Panc1 (cell line): ENCODE results near the gene MCM6. TPM values are rescaled to one million over a fixed set of nuclear protein-coding genes. Genes with fewer than 3 reads are reported as not detected.

Source experiments
- ATAC-seq: fragments of 200-7000 bp; cut with Tn5 transposase; 2 replicates; pipeline ENCODE4 v1.9.1; 2020; ENCODE audit warnings: mild to moderate bottlenecking, moderate library complexity
- Bru-seq: library from RNA; stranded (reverse); fragments of 400-500 nt; gene quantifications from one replicate; lab custom pipeline; 2021; lab: Mats Ljungman, UMichigan
- BruChase-seq, 2 experiments: library from RNA; stranded (reverse); fragments of 400-500 nt; gene quantifications; one replicate each; lab custom pipeline; 2021; lab: Mats Ljungman, UMichigan
- BruUV-seq: library from RNA; stranded (reverse); fragments of 400-500 nt; replicated peaks from 2 replicates; lab custom pipeline; 2021; lab: Mats Ljungman, UMichigan
- CTCF ChIA-PET: fragments of 300-600 bp; sonication (Branson Sonifier 250); formaldehyde crosslinking; loops from one replicate; lab custom pipeline; 2022; ENCODE audit warnings: antibody characterized with exemption; lab: Charles Lee
- POLR2A ChIA-PET: fragments of 300-600 bp; sonication (Branson Sonifier 250); formaldehyde crosslinking; loops from one replicate; lab custom pipeline; 2022; ENCODE audit warnings: antibody characterized with exemption; lab: Charles Lee
- DNase-seq: peaks from one replicate; pipeline ENCODE4 v3.0.0-alpha.2; 2010; ENCODE audit warnings: low read depth, low spot score
- H3K27ac ChIP-seq: 2 replicates; pipeline ENCODE4 v1.5.1; 2011; ENCODE audit warnings: mild to moderate bottlenecking, low read length, inconsistent platforms
- H3K27me3 ChIP-seq: fragments of 200-500 bp; sonication (Bioruptor generic); 2 replicates; pipeline ENCODE4 v1.6.0; 2014; ENCODE audit warnings: low read length, inconsistent platforms; ENCODE audit not compliant: control insufficient read depth, insufficient read depth
- H3K36me3 ChIP-seq: fragments of 200-500 bp; sonication (Bioruptor generic); 2 replicates; pipeline ENCODE4 v1.5.1; 2014; ENCODE audit warnings: inconsistent platforms, mild to moderate bottlenecking, low read length, moderate library complexity; ENCODE audit not compliant: control insufficient read depth, insufficient read depth
- H3K4me1 ChIP-seq: 2 replicates; pipeline ENCODE4 v1.5.1; 2011; ENCODE audit warnings: inconsistent platforms, mild to moderate bottlenecking, low read length, moderate library complexity; ENCODE audit not compliant: control insufficient read depth, insufficient read depth
- H3K4me3 ChIP-seq, 2 experiments: 2 replicates each; pipeline ENCODE4 v1.5.1; 2011 to 2012; ENCODE audit warnings: low read depth in 2 of 2, low read length in 2 of 2, mild to moderate bottlenecking in 2 of 2, inconsistent platforms in 1 of 2, moderate library complexity in 1 of 2
- H3K9me3 ChIP-seq: fragments of 200-500 bp; sonication (Bioruptor generic); 2 replicates; pipeline ENCODE4 v1.5.1; 2014; ENCODE audit warnings: low read depth, mild to moderate bottlenecking, inconsistent platforms, low read length, moderate library complexity; ENCODE audit not compliant: control insufficient read depth, insufficient read depth
- POLR2AphosphoS5 ChIP-seq: IDR thresholded peaks from 2 replicates; pipeline ENCODE4 v1.6.1; 2012; ENCODE audit warnings: mild to moderate bottlenecking, low read depth, low read length, moderate library complexity
- SIN3A ChIP-seq: IDR thresholded peaks from 2 replicates; pipeline ENCODE4 v1.6.1; 2012; ENCODE audit warnings: low read depth, mild to moderate bottlenecking, low read length, moderate library complexity, borderline replicate concordance; ENCODE audit not compliant: insufficient read depth
- TCF7L2 ChIP-seq: IDR thresholded peaks from 2 replicates; pipeline ENCODE4 v1.6.1; 2011; ENCODE audit warnings: mild to moderate bottlenecking, low read depth, low read length, inconsistent platforms
- in situ Hi-C: cut with HindIII; loops from 2 replicates; pipeline ENCODE4 v1.10.0; 2016; ENCODE audit warnings: low sequenced_read_pairs, low pct_unique_long_range_greater_than_20kb
- intact Hi-C: fragments of 100-400 bp; cut with micrococcal nuclease; formaldehyde crosslinking; loops from one replicate; pipeline ENCODE4 v1.10.0; 2022; ENCODE audit not compliant: unreplicated experiment
- long read RNA-seq: library from polyadenylated mRNA; unstranded; transcript quantifications from one replicate; pipeline ENCODE4 v2.0.0, GENCODE V29; 2021; ENCODE audit not compliant: unreplicated experiment
- polyA plus RNA-seq: library from polyadenylated mRNA; unstranded; fragments of >200 nt; gene quantifications from one replicate; pipeline ENCODE4 v1.2.1, GENCODE V29; 2012; ENCODE audit warnings: missing spikeins; ENCODE audit not compliant: insufficient read length
- total RNA-seq: library from RNA; stranded (reverse); gene quantifications from one replicate; pipeline ENCODE4 v1.2.1, GENCODE V29; 2021; ENCODE audit not compliant: unreplicated experiment
- TF ChIP-seq, protein P1 (sequence below), 2 experiments: IDR thresholded peaks; 2 replicates each; pipeline ENCODE4 v1.6.1; 2011 to 2012; ENCODE audit warnings: low read depth in 2 of 2, control low read depth in 1 of 2, low read length in 1 of 2, mild to moderate bottlenecking in 1 of 2, moderate library complexity in 1 of 2; ENCODE audit not compliant: insufficient read depth in 1 of 2
- TF ChIP-seq, protein P2 (sequence below): fragments of 450-650 bp; IDR thresholded peaks from 2 replicates; pipeline ENCODE4 v1.5.1; 2017; ENCODE audit warnings: mild to moderate bottlenecking

MCM6 gene
- total RNA-seq (54.3 TPM), Bru-seq, nascent RNA (percentile 86 among the genes with signal in this experiment), BruChase-seq, experiment 1, labeled RNA remaining after a 2-hour chase (percentile 79 among the genes with signal in this experiment), BruChase-seq, experiment 2, labeled RNA remaining after a 6-hour chase (percentile 90 among the genes with signal in this experiment)
- 31.8 TPM for polyA plus RNA-seq
- long read RNA-seq, transcript MCM6-201 (17 exons, 3,736 nt), result major isoform, 235 of 273 reads
- long read RNA-seq, partial matches to known transcripts, result 20 of 273 reads
- long read RNA-seq, other reads (novel, unspliced or antisense), result 18 of 273 reads

DNA sequence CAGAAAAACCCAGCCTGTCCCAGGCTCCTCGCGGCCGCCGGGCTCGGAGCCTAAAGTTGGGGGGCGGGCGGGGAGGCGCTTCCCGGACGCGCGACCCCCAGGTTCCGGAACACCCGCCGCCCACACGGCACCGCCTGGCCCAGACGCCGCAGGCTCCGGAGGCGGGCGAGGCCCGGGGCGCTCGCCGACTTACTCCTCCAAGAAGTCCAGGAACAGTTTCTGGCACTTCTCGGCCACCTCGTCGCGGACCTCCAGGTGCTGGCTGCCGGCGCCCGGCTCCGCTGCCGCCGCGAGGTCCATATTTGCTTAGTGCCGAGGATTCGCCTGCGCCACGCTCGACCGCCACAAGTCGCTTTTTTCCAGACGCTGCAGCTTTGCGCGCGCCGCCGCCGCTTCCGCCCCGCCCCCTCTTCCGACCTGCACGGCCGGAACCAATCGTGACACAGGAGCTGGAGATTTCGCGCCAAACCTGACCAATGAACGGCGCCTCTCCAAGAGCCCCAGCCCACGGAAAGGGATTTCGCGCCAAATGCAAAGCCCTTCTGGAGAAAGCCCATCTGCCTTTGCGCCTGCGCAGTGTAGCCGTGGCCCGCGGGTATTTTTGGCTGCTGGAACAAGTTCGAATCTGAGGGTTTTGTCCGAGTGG is at the start of gene MCM6:
Gene MCM6 (minus strand): TSS at position 378 of the 646 bp plus-strand sequence. CDS start 78 bp downstream, at position 300.
- intact Hi-C loops, result no loop called here
- POLR2A ChIA-PET, result interaction anchor here (0.7 to 1.1 kb wide), 4 partner anchors 9 to 110 kb away, joined by 3 to 10 read pairs (median 5); no protein-coding TSS in a partner anchor
- Histone ChIP-seq H3K36me3 (no peaks in the 10 kb centered on the region; the same call in 1 of the 2 replicates), H3K4me3 (peak within 1 kb of the TSS; percentile 68 to 78), H3K4me1 (peaks cover 9% of the 10 kb centered on the region; the same call in 1 of the 2 replicates), H3K27ac (peak within 1 kb of the TSS; percentile 72), H3K27me3 (no peaks in the 10 kb centered on the region), H3K9me3 (no peaks in the 10 kb centered on the region)
- DNase-seq, result peak; percentile 93
- BruUV-seq, result no TSS peak
- CTCF ChIA-PET, result interaction anchor here (0.7 kb wide), 1 partner anchor 25 kb away, joined by 4 read pairs; no protein-coding TSS in a partner anchor
- TF ChIP-seq, protein P1, sequence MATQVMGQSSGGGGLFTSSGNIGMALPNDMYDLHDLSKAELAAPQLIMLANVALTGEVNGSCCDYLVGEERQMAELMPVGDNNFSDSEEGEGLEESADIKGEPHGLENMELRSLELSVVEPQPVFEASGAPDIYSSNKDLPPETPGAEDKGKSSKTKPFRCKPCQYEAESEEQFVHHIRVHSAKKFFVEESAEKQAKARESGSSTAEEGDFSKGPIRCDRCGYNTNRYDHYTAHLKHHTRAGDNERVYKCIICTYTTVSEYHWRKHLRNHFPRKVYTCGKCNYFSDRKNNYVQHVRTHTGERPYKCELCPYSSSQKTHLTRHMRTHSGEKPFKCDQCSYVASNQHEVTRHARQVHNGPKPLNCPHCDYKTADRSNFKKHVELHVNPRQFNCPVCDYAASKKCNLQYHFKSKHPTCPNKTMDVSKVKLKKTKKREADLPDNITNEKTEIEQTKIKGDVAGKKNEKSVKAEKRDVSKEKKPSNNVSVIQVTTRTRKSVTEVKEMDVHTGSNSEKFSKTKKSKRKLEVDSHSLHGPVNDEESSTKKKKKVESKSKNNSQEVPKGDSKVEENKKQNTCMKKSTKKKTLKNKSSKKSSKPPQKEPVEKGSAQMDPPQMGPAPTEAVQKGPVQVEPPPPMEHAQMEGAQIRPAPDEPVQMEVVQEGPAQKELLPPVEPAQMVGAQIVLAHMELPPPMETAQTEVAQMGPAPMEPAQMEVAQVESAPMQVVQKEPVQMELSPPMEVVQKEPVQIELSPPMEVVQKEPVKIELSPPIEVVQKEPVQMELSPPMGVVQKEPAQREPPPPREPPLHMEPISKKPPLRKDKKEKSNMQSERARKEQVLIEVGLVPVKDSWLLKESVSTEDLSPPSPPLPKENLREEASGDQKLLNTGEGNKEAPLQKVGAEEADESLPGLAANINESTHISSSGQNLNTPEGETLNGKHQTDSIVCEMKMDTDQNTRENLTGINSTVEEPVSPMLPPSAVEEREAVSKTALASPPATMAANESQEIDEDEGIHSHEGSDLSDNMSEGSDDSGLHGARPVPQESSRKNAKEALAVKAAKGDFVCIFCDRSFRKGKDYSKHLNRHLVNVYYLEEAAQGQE (IDR thresholded peaks at IDR 0.05; ENCODE audit: insufficient read depth in 1 of 2, low read depth in 2 of 2, low read length in 1 of 2), result no peak
- TF ChIP-seq POLR2AphosphoS5 (peak; percentile 43; the same call in 1 of the 2 replicates), SIN3A (0 out of 2 replicates have a peak, but pooled peaks have one; percentile 36), TCF7L2 (0 out of 2 replicates have a peak, but pooled peaks have one; percentile 36)
- TF ChIP-seq, protein P2, sequence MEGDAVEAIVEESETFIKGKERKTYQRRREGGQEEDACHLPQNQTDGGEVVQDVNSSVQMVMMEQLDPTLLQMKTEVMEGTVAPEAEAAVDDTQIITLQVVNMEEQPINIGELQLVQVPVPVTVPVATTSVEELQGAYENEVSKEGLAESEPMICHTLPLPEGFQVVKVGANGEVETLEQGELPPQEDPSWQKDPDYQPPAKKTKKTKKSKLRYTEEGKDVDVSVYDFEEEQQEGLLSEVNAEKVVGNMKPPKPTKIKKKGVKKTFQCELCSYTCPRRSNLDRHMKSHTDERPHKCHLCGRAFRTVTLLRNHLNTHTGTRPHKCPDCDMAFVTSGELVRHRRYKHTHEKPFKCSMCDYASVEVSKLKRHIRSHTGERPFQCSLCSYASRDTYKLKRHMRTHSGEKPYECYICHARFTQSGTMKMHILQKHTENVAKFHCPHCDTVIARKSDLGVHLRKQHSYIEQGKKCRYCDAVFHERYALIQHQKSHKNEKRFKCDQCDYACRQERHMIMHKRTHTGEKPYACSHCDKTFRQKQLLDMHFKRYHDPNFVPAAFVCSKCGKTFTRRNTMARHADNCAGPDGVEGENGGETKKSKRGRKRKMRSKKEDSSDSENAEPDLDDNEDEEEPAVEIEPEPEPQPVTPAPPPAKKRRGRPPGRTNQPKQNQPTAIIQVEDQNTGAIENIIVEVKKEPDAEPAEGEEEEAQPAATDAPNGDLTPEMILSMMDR, result no peak
- in situ Hi-C loops, result no loop called here
- peak; percentile 98 for ATAC-seq

DNA sequence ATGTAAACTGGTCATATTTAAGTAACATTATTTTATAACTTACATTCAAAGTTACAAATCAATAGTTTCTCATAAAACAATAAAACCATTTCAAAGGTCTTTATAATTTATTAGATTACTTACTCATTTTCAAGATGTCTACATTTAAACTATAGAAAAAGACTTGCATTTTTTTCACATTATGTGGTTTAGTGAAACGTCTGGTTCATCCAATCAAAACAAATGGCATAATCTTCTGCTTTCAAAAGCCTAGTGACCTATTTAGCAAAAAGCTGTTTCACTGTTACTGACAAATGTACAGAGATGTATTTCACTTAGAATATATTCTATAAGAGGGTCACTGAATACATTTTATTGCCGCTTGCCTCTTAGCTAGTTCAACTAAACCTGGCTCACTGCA is 49.3 kb upstream of the MCM6 start:
- ChIA-PET POLR2A (interaction anchor here (0.5 kb wide), 1 partner anchor 281 kb away, joined by 3 read pairs; no protein-coding TSS in a partner anchor), CTCF (no interaction called here)
- Histone ChIP-seq H3K4me1 (no peaks in the 10 kb centered on the region), H3K27me3 (no peaks in the 10 kb centered on the region), H3K4me3 (no peak overlapping the region), H3K9me3 (no peaks in the 10 kb centered on the region), H3K27ac (no peak overlapping the region), H3K36me3 (peaks cover 19% of the 10 kb centered on the region)
- intact Hi-C loops, result no loop called here
- no peak for TF ChIP-seq SIN3A
- TF ChIP-seq POLR2AphosphoS5, result no peak
- no peak for TF ChIP-seq TCF7L2
- TF ChIP-seq, protein P2, result no peak
- TF ChIP-seq, protein P1 (IDR thresholded peaks at IDR 0.05; ENCODE audit: insufficient read depth in 1 of 2, low read depth in 2 of 2, low read length in 1 of 2), result no peak
- ATAC-seq (no peak), DNase-seq (no peak)
- in situ Hi-C loops, result no loop called here
- BruUV-seq, result no TSS peak
